ENCODE measurements around the gene SPRR4. TPM values are rescaled to one million over a fixed set of nuclear protein-coding genes. Genes with fewer than 3 reads are reported as not detected.

Gene SPRR4
- total and polyA plus RNA-seq, 2 experiments from 2014 or later = not detected

DNA sequence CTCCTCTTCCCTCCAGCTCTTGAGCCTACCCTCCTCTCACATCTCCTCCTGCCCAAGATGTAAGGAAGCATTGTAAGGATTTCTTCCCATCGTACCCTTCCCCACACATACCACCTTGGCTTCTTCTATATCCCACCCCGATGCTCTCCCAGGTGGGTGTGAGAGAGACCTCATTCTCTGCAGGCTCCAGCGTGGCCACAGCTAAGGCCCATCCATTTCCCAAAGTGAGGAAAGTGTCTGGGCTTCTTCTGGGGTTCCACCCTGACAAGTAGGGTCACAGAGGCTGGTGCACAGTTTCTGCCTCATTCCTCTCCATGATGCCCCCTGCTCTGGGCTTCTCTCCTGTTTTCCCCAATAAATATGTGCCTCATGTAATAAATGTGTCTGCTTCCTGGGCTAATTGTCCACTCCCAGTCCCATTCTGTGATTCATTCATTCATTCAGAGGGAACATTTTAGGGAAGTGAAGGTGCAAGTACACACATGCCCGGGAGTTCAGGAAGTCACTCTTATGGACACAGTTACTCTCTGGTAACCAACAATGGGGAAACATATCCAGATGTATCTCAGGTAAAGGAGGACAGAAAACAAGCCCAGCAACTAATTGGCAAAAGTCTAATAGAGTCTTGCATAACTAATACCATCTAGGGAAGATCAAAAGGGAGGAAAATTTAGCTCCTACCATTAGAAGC lies 1.9 kb downstream of the SPRR4 start:
- Histone ChIP-seq H3K4me2 (no peak overlapping the region), H3K4me3 (no peak overlapping the region), H4K20me1 (replicated peaks; ENCODE audit: insufficient read depth) (no peaks in the 10 kb centered on the region), H2AFZ (no peak overlapping the region), H3K4me1 (ENCODE audit: insufficient read depth) (no peaks in the 10 kb centered on the region), H3K79me2 (replicated peaks; ENCODE audit: insufficient read depth) (no peaks in the 10 kb centered on the region), H3K9me2 (ENCODE audit: insufficient read depth) (peaks cover 8% of the 10 kb centered on the region), H3K36me3 (ENCODE audit: insufficient read depth) (no peaks in the 10 kb centered on the region), H3K27ac (ENCODE audit: low read depth) (no peak overlapping the region), H3F3A (replicated peaks; ENCODE audit: low read depth) (no peaks in the 10 kb centered on the region), H3K27me3 (ENCODE audit: insufficient read depth) (no peaks in the 10 kb centered on the region)
- ATAC-seq (no peak), DNase-seq (ENCODE audit: low spot score) (no peak)
- Mint-ChIP-seq H3K27ac (no peak overlapping the region), H3K4me1 (no peaks in the 10 kb centered on the region), H3K9me3 (no peaks in the 10 kb centered on the region), H3K36me3 (ENCODE audit: low read depth) (no peaks in the 10 kb centered on the region), H3K27me3 (ENCODE audit: insufficient read depth, low read depth, poor library complexity) (peaks cover 9% of the 10 kb centered on the region), H3K4me3 (no peak overlapping the region)
- TF ChIP-seq, protein P1, sequence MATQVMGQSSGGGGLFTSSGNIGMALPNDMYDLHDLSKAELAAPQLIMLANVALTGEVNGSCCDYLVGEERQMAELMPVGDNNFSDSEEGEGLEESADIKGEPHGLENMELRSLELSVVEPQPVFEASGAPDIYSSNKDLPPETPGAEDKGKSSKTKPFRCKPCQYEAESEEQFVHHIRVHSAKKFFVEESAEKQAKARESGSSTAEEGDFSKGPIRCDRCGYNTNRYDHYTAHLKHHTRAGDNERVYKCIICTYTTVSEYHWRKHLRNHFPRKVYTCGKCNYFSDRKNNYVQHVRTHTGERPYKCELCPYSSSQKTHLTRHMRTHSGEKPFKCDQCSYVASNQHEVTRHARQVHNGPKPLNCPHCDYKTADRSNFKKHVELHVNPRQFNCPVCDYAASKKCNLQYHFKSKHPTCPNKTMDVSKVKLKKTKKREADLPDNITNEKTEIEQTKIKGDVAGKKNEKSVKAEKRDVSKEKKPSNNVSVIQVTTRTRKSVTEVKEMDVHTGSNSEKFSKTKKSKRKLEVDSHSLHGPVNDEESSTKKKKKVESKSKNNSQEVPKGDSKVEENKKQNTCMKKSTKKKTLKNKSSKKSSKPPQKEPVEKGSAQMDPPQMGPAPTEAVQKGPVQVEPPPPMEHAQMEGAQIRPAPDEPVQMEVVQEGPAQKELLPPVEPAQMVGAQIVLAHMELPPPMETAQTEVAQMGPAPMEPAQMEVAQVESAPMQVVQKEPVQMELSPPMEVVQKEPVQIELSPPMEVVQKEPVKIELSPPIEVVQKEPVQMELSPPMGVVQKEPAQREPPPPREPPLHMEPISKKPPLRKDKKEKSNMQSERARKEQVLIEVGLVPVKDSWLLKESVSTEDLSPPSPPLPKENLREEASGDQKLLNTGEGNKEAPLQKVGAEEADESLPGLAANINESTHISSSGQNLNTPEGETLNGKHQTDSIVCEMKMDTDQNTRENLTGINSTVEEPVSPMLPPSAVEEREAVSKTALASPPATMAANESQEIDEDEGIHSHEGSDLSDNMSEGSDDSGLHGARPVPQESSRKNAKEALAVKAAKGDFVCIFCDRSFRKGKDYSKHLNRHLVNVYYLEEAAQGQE (IDR thresholded peaks at IDR 0.05; ENCODE audit: unreplicated experiment) = no peak
- TF ChIP-seq JUNB (IDR thresholded peaks at IDR 0.05; ENCODE audit: unreplicated experiment) (no peak), CREB1 (CRISPR knock-in tag; IDR thresholded peaks at IDR 0.05; ENCODE audit: low read depth) (no peak), POLR2AphosphoS5 (IDR thresholded peaks at IDR 0.05; ENCODE audit: low read depth) (no peak)

DNA sequence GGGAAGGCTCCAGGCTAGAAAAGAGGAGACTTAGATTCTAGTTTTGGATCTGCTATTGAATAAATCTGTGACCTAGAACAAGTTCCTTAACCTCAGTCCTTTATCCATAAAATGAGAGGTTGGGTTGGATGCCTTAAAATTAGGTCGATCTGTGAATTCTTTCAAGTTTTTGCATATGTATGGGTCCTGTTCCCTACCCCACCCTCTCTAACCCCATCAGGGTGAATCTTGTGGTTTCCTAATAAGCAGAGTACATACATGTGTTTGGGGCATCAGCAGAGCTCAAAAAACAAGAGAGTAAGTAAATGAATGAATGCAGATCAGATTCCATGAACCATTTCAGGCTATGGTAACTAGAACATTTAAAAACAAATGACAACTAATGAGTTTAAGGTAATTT lies 6.2 kb downstream of the SPRR4 start:
- Mint-ChIP-seq H3K36me3 (ENCODE audit: low read depth) (no peaks in the 10 kb centered on the region), H3K4me3 (no peak overlapping the region), H3K27ac (no peak overlapping the region), H3K27me3 (ENCODE audit: insufficient read depth, low read depth, poor library complexity) (peaks cover 14% of the 10 kb centered on the region), H3K4me1 (peaks cover 4% of the 10 kb centered on the region; the same call in 2 of the 3 replicates), H3K9me3 (no peaks in the 10 kb centered on the region)
- DNase-seq (ENCODE audit: low spot score) = no peak
- Histone ChIP-seq H3K9me2 (ENCODE audit: insufficient read depth) (peaks cover 8% of the 10 kb centered on the region), H3K4me3 (no peak overlapping the region), H3K4me2 (no peak overlapping the region), H3K27me3 (ENCODE audit: insufficient read depth) (no peaks in the 10 kb centered on the region), H3K27ac (ENCODE audit: low read depth) (no peak overlapping the region), H3K36me3 (ENCODE audit: insufficient read depth) (no peaks in the 10 kb centered on the region), H3K79me2 (replicated peaks; ENCODE audit: insufficient read depth) (no peaks in the 10 kb centered on the region), H3F3A (replicated peaks; ENCODE audit: low read depth) (no peaks in the 10 kb centered on the region), H4K20me1 (replicated peaks; ENCODE audit: insufficient read depth) (no peaks in the 10 kb centered on the region), H3K4me1 (ENCODE audit: insufficient read depth) (no peaks in the 10 kb centered on the region), H2AFZ (no peak overlapping the region)
- ATAC-seq = no peak
- TF ChIP-seq CREB1 (CRISPR knock-in tag; IDR thresholded peaks at IDR 0.05; ENCODE audit: low read depth) = no peak
- no peak for TF ChIP-seq EZH2 (IDR thresholded peaks at IDR 0.05; ENCODE audit: low read depth, unreplicated experiment)
- TF ChIP-seq JUNB (IDR thresholded peaks at IDR 0.05; ENCODE audit: unreplicated experiment) = no peak
- no peak for TF ChIP-seq NANOG (IDR thresholded peaks at IDR 0.05; ENCODE audit: borderline replicate concordance)
- no peak for TF ChIP-seq ZNF114 (CRISPR knock-in tag; IDR thresholded peaks at IDR 0.05)

Measured in GM23338 (cell line).